HepG2 (cell line): Measurements from ENCODE around the gene GDPGP1. TPM values are rescaled to one million over a fixed set of nuclear protein-coding genes. Genes with fewer than 3 reads are reported as not detected.

Experiments
- ATAC-seq: fragments of 200-7000 bp; cut with Tn5 transposase; 3 replicates; pipeline ENCODE4 v1.9.1; 2020; ENCODE audit warnings: mild to moderate bottlenecking, moderate library complexity
- BruUV-seq: library from RNA; stranded (reverse); fragments of 400-500 nt; replicated peaks from 2 replicates; lab custom pipeline; 2021; lab: Mats Ljungman, UMichigan
- CTCF ChIA-PET: fragments of 300-600 bp; formaldehyde crosslinking; extraction: SDS; loops from one replicate; lab custom pipeline; 2021; ENCODE audit warnings: low total read pairs, inconsistent platforms, low intra/inter-chr PET ratio; lab: Yijun Ruan, JAX
- POLR2A ChIA-PET: fragments of 350-600 bp; sonication (Branson Sonifier 250); formaldehyde crosslinking; loops from one replicate; lab custom pipeline; 2020; ENCODE audit warnings: antibody characterized with exemption, inconsistent platforms; lab: Yijun Ruan, JAX
- DNase-seq: peaks from one replicate; pipeline ENCODE4 v3.0.0-alpha.2; 2015; ENCODE audit warnings: low spot score
- FAIRE-seq: peaks from 3 replicates; lab custom pipeline; 2011; peaks lifted over from hg19 to GRCh38; lab: Jason Lieb, UNC
- H2AFZ ChIP-seq: one replicate; pipeline ENCODE4 v1.6.1; 2011; ENCODE audit warnings: low read length, inconsistent platforms
- H3K27ac ChIP-seq: fragments of 300-600 bp; 3 replicates; pipeline ENCODE4 v1.8.0; 2011; ENCODE audit warnings: mixed run types, mild to moderate bottlenecking, mixed read lengths, low read length, inconsistent platforms; ENCODE audit not compliant: insufficient read depth; ENCODE audit errors: extremely low read length
- H3K27me3 ChIP-seq, 2 experiments: fragments of 200-600 bp in 1 of 2; 2 replicates in 1 of 2; 3 replicates in 1 of 2; pipeline versions ENCODE4 v1.6.0 to v1.8.0; 2011; ENCODE audit warnings: low read length in 2 of 2, mild to moderate bottlenecking in 2 of 2, moderate library complexity in 2 of 2, inconsistent platforms in 1 of 2; ENCODE audit not compliant: insufficient read depth in 2 of 2, control insufficient read depth in 1 of 2
- H3K36me3 ChIP-seq, 2 experiments: fragments of 200-600 bp in 1 of 2; replicated peaks in 1 of 2; 2 replicates in 1 of 2; 3 replicates in 1 of 2; pipeline versions ENCODE4 v1.5.1 to v1.8.0; 2011; ENCODE audit warnings: low read length in 2 of 2, inconsistent platforms in 1 of 2; ENCODE audit not compliant: insufficient read depth in 2 of 2, control insufficient read depth in 1 of 2
- H3K4me1 ChIP-seq: 2 replicates; pipeline ENCODE4 v1.5.1; 2012; ENCODE audit warnings: low read length, inconsistent platforms; ENCODE audit not compliant: insufficient read depth
- H3K4me2 ChIP-seq: 2 replicates; pipeline ENCODE4 v1.6.0; 2011; ENCODE audit warnings: low read depth, low read length, inconsistent platforms
- H3K4me3 ChIP-seq, 3 experiments: fragments of 200-600 bp in 1 of 3; sonication (generic), shearing (Covaris generic) in 1 of 3; replicated peaks in 1 of 3; 2 replicates each; pipeline ENCODE4 v1.5.1; 2011 to 2016; ENCODE audit warnings: low read length in 3 of 3, inconsistent platforms in 2 of 3, low read depth in 2 of 3, mild to moderate bottlenecking in 2 of 3, control low read depth in 1 of 3, mixed read lengths in 1 of 3; ENCODE audit not compliant: insufficient read depth in 1 of 3
- H3K79me2 ChIP-seq: one replicate; pipeline ENCODE4 v1.6.1; 2011; ENCODE audit warnings: low read length, inconsistent platforms; ENCODE audit not compliant: insufficient read depth
- H3K9ac ChIP-seq: 2 replicates; pipeline ENCODE4 v1.6.0; 2011; ENCODE audit warnings: mild to moderate bottlenecking, low read depth, low read length, inconsistent platforms; ENCODE audit not compliant: insufficient read depth
- H3K9me3 ChIP-seq: 2 replicates; pipeline ENCODE4 v1.5.1; 2012; ENCODE audit warnings: mild to moderate bottlenecking, low read length
- H4K20me1 ChIP-seq: 2 replicates; pipeline ENCODE4 v1.6.0; 2011; ENCODE audit warnings: inconsistent platforms, mild to moderate bottlenecking, low read length, moderate library complexity; ENCODE audit not compliant: insufficient read depth
- SAP130 ChIP-seq: IDR thresholded peaks from 2 replicates; pipeline ENCODE4 v1.6.1; 2016; ENCODE audit warnings: low read depth
- STAG1 ChIP-seq: sonication (generic); formaldehyde crosslinking; IDR thresholded peaks from 2 replicates; pipeline ENCODE4 v1.4.0; 2020; ENCODE audit warnings: missing genetic modification reagents
- ZNF367 ChIP-seq: sonication (generic); formaldehyde crosslinking; IDR thresholded peaks from 2 replicates; pipeline ENCODE4 v1.4.0; 2020; ENCODE audit warnings: missing genetic modification reagents, borderline replicate concordance
- ZNF652 ChIP-seq: IDR thresholded peaks from 2 replicates; pipeline ENCODE4 v1.6.1; 2016; ENCODE audit warnings: low read depth, borderline replicate concordance
- WGBS: methylation state at CpG from one replicate; pipeline ENCODE4 v1.1.6; 2017; ENCODE audit warnings: low lambda C conversion rate; 5-methylcytosine and 5-hydroxymethylcytosine counted together
- in situ Hi-C: cut with HindIII; loops from 2 replicates; pipeline ENCODE4 v1.10.0; 2017; ENCODE audit warnings: low pct_unique_long_range_greater_than_20kb; ENCODE audit not compliant: extremely low pct_ligation_motif_present
- intact Hi-C: fragments of 100-400 bp; cut with micrococcal nuclease; formaldehyde crosslinking; loops from one replicate; pipeline ENCODE4 v1.10.0; 2022; ENCODE audit not compliant: unreplicated experiment
- polyA plus RNA-seq, 8 experiments: library from polyadenylated mRNA; depleted of rRNA in 3 of 8; stranded (reverse) in 7 of 8; unstranded in 1 of 8; fragments of >200 nt; fragmentation: Illumina TruSeq in 4 of 8; extraction: Trizol in 4 of 8; gene quantifications; 2 replicates each; pipeline versions ENCODE4 v1.2.1 to v1.2.3, GENCODE V29; 2011 to 2016; ENCODE audit warnings: low read depth in 4 of 8, missing spikeins in 1 of 8, mixed read lengths in 1 of 8; ENCODE audit not compliant: insufficient read depth in 1 of 8
- total RNA-seq, 5 experiments: library from RNA; depleted of rRNA; stranded (reverse); fragments of >200 nt; fragmentation: Illumina TruSeq; extraction: Trizol; gene quantifications; 2 replicates each; pipeline ENCODE4 v1.2.3, GENCODE V29; 2016; ENCODE audit warnings: low read depth in 1 of 5
- TF ChIP-seq, protein P1 (sequence below): sonication (generic); formaldehyde crosslinking; IDR thresholded peaks from 2 replicates; pipeline ENCODE4 v1.9.0; 2021; ENCODE audit warnings: missing genetic modification reagents, borderline replicate concordance
- TF ChIP-seq, protein P2 (sequence below), 2 experiments: fragments of 450-650 bp in 1 of 2; sonication (generic) in 1 of 2; formaldehyde crosslinking; IDR thresholded peaks; 2 replicates each; pipeline versions ENCODE4 v1.5.0 to v1.8.0; 2020 to 2022; ENCODE audit warnings: mild to moderate bottlenecking in 1 of 2, missing genetic modification reagents in 1 of 2
- TF ChIP-seq, protein P3 (sequence below): sonication (generic); formaldehyde crosslinking; IDR thresholded peaks from 2 replicates; pipeline ENCODE4 v1.5.0; 2020; ENCODE audit warnings: mild to moderate bottlenecking, missing genetic modification reagents

Gene GDPGP1
- total and polyA plus RNA-seq, 2 of the 13 experiments (the other 11 are each of a cell fraction or from before 2014, with no cell fraction given) = 1.5 to 4.3 TPM

DNA sequence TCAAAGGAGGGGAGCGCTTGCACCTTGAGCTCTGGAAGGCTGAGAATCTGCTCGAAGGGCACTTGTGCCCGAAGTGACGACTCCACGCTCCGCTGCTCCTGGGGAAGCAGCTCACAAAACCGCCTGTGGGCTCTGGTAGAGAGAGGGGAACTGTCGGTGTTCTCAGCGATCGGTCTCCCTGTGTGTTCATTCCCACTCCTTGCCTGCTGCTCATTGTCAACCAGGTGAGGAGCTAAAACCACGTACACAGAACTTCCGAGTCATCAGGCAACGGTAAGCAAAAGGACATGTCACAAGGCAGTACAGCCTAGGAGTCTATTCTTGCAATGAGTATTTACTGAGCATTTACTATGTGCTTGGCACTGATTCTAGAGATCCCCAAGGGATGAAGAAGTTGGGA, 1.8 kb upstream of the GDPGP1 start:
- no peaks in the 10 kb centered on the region; a peak in 1 of 5 replicates for H3K27me3 ChIP-seq
- DNase-seq (no peak), ATAC-seq (no peak), FAIRE-seq (no peak)
- peak overlapping the region; percentile 89 for H3K4me2 ChIP-seq
- BruUV-seq = no TSS peak
- no peak overlapping the region for H3K27ac ChIP-seq
- ChIA-PET CTCF (interaction anchor here (1.4 kb wide), 1 partner anchor 89 kb away, joined by 3 read pairs; no protein-coding TSS in a partner anchor), POLR2A (interaction anchor here (1.3 to 2.0 kb wide), 4 partner anchors 31 to 66 kb away, joined by 3 to 12 read pairs (median 8); partner anchors contain the start of genes NGRN and SEMA4B)
- intact Hi-C loops (loop anchor here (5.0 kb wide), 1 partner anchor 35 kb away; the partner anchor contains the start of gene NGRN), in situ Hi-C loops (no loop called here)
- no peaks in the 10 kb centered on the region for H3K9me3 ChIP-seq
- peak; percentile 17; the same call in 1 of the 2 replicates for TF ChIP-seq SAP130 (CRISPR knock-in tag)
- TF ChIP-seq, protein P1, sequence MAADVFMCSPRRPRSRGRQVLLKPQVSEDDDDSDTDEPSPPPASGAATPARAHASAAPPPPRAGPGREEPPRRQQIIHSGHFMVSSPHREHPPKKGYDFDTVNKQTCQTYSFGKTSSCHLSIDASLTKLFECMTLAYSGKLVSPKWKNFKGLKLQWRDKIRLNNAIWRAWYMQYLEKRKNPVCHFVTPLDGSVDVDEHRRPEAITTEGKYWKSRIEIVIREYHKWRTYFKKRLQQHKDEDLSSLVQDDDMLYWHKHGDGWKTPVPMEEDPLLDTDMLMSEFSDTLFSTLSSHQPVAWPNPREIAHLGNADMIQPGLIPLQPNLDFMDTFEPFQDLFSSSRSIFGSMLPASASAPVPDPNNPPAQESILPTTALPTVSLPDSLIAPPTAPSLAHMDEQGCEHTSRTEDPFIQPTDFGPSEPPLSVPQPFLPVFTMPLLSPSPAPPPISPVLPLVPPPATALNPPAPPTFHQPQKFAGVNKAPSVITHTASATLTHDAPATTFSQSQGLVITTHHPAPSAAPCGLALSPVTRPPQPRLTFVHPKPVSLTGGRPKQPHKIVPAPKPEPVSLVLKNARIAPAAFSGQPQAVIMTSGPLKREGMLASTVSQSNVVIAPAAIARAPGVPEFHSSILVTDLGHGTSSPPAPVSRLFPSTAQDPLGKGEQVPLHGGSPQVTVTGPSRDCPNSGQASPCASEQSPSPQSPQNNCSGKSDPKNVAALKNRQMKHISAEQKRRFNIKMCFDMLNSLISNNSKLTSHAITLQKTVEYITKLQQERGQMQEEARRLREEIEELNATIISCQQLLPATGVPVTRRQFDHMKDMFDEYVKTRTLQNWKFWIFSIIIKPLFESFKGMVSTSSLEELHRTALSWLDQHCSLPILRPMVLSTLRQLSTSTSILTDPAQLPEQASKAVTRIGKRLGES = no peak
- no peak for TF ChIP-seq ZNF652 (CRISPR knock-in tag)
- peaks cover 28% of the 10 kb centered on the region for H3K4me1 ChIP-seq
- peak overlapping the region in 1 of 3 experiments; percentile 86; a peak in 2 of 6 replicates for H3K4me3 ChIP-seq
- H3K36me3 ChIP-seq = peaks cover 11 to 38% of the 10 kb centered on the region in 2 experiments
- peaks cover 8% of the 10 kb centered on the region for H3K79me2 ChIP-seq
- peak overlapping the region; percentile 15 for H3K9ac ChIP-seq
- no peak overlapping the region for H2AFZ ChIP-seq
- 89% methylated on average over 12 of the region's 13 CpGs for WGBS
- no peaks in the 10 kb centered on the region for H4K20me1 ChIP-seq

DNA sequence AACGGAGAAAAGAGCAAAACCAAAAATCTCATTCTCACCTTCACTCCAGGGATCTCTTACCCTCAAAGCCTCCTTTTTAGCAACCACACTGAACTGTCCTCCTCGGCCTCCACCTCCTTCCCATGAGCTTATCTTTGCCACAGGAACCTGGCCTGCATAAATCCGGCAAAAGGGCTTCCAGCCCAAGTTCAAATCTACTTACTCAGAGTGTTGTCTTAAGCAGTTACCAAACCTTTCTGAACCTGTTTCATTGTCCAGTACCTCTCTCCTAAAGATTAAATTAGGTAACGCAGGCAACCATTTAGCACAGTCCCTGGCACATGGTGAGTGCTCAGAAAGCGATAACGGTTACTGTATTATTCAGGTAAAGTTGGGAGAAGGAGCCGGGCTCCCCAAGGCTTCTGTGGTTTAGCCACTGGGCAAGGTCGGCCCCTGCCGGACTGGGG, 1.0 kb upstream of the GDPGP1 start:
- Histone ChIP-seq H3K9ac (peak overlapping the region; percentile 83), H4K20me1 (no peaks in the 10 kb centered on the region), H2AFZ (no peak overlapping the region), H3K4me3 (peak overlapping the region; percentile 73 to 86 (median 80)), H3K27ac (peak overlapping the region; percentile 94), H3K27me3 (no peaks in the 10 kb centered on the region; a peak in 1 of 5 replicates), H3K4me2 (peak overlapping the region; percentile 89), H3K4me1 (peaks cover 28% of the 10 kb centered on the region), H3K36me3 (peaks cover 11 to 36% of the 10 kb centered on the region in 2 experiments), H3K79me2 (peaks cover 8% of the 10 kb centered on the region), H3K9me3 (no peaks in the 10 kb centered on the region)
- ChIA-PET POLR2A (interaction anchor here (0.5 to 4.5 kb wide), 10 partner anchors 12 to 100 kb away, joined by 3 to 50 read pairs (median 8); partner anchors contain the start of genes NGRN, SEMA4B and TTLL13), CTCF (interaction anchor here (0.9 to 1.4 kb wide), 3 partner anchors 13 to 89 kb away, joined by 3 to 4 read pairs (median 3); no protein-coding TSS in a partner anchor)
- DNase-seq (no peak), FAIRE-seq (peak; percentile 34), ATAC-seq (peak; percentile 2)
- under 1% methylated on average over 9 of the region's 9 CpGs for WGBS
- intact Hi-C loops = loop anchor here (5.0 kb wide), 1 partner anchor 34 kb away; the partner anchor contains the start of gene NGRN
- no TSS peak for BruUV-seq
- in situ Hi-C loops = no loop called here
- TF ChIP-seq, protein P2, sequence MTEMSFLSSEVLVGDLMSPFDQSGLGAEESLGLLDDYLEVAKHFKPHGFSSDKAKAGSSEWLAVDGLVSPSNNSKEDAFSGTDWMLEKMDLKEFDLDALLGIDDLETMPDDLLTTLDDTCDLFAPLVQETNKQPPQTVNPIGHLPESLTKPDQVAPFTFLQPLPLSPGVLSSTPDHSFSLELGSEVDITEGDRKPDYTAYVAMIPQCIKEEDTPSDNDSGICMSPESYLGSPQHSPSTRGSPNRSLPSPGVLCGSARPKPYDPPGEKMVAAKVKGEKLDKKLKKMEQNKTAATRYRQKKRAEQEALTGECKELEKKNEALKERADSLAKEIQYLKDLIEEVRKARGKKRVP (CRISPR knock-in tag; IDR thresholded peaks at IDR 0.05) = no peak
- TF ChIP-seq ZNF367 (CRISPR knock-in tag) = no peak
- TF ChIP-seq, protein P3, sequence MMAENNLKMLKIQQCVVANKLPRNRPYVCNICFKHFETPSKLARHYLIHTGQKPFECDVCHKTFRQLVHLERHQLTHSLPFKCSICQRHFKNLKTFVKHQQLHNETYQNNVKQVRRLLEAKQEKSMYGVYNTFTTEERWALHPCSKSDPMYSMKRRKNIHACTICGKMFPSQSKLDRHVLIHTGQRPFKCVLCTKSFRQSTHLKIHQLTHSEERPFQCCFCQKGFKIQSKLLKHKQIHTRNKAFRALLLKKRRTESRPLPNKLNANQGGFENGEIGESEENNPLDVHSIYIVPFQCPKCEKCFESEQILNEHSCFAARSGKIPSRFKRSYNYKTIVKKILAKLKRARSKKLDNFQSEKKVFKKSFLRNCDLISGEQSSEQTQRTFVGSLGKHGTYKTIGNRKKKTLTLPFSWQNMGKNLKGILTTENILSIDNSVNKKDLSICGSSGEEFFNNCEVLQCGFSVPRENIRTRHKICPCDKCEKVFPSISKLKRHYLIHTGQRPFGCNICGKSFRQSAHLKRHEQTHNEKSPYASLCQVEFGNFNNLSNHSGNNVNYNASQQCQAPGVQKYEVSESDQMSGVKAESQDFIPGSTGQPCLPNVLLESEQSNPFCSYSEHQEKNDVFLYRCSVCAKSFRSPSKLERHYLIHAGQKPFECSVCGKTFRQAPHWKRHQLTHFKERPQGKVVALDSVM = peak; percentile 48; the same call in 1 of the 2 replicates
- peak; percentile 78 for TF ChIP-seq STAG1 (CRISPR knock-in tag)
